Astrocyte (in vitro differentiated cells and primary cell): ENCODE data around the gene UCK1.

Experiments used
- CTCF ChIP-seq: IDR thresholded peaks from 2 replicates; pipeline ENCODE4 v1.5.1; 2011; ENCODE audit warnings: low read depth, mild to moderate bottlenecking, inconsistent platforms, low read length, moderate library complexity; ENCODE audit not compliant: insufficient read depth
- EZH2 ChIP-seq: IDR thresholded peaks from 2 replicates; pipeline ENCODE4 v1.6.1; 2012; ENCODE audit warnings: mild to moderate bottlenecking, low read length, inconsistent platforms; ENCODE audit not compliant: insufficient read depth

- TF ChIP-seq CTCF (no peak), EZH2 (no peak)
Measured at GRCh38 chr9:131481441-131482342, 49.4 kb downstream of the UCK1 start.
